GM19099 (cell line): ENCODE measurements around the gene PIK3CA.

Experiments
- POLR2A ChIP-seq: IDR thresholded peaks from 3 replicates; pipeline ENCODE4 v1.6.1; 2011; ENCODE audit warnings: low read depth; ENCODE audit not compliant: insufficient read length; ENCODE audit errors: extremely low read depth

PIK3CA gene

DNA sequence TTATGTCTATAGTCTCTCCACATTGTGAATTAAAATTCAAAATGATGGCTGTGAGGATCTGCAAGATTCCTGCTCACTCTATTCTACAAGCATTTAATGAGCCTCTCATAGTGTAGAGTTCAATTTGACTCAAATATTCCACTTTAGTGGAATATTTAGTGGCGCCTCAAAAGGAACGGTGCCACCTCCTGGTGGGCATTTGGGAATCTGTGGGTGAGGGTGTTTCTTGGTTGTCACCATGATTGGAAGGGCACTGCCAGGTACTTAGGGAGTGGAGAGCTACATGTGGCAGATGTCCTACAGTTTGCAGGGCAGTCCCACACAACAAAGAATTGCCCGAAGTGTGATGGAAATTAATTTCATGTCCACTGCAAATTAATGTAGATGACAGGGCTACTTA is 124.2 kb downstream of the PIK3CA start:
- TF ChIP-seq POLR2A: no peak

DNA sequence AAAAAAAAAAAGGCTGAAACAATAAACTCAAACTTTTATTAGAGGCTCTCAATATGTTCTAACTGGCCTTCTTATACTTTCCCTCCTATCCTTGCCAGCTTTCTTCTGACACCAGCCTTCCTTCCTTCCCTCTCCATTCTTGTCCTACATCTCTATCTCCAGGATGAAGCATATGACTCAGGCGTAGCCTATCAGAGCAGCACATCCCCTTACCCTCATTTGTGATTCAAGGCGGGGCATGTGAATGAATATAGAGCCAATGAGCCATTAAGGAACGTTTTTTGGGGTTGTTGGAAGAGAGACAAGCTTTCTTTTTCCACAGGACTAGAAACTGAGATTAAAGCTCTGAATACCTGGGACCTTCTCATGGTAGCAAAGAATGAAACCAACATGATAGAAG is 127.8 kb downstream of the PIK3CA start:
- TF ChIP-seq POLR2A: no peak

DNA sequence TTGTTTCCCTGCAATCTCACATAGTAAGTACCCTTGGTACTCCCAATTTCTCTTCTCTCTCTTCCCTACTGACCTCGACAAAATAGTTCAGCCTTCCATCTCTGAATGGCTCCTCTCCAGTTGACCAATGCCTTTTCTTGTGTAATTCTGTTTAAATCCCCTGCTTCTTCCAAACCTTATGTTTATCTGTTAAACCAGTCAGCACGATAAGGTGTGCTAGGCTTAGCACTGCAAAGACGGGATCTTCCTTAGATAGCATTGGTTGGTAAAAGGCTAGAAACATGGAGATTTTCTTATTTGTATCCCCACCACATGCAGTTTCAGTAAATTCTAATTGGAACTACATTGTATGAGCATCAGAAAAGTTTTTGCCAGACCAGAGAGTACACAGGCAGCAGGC is 128.6 kb downstream of the PIK3CA start:
- no peak for TF ChIP-seq POLR2A

DNA sequence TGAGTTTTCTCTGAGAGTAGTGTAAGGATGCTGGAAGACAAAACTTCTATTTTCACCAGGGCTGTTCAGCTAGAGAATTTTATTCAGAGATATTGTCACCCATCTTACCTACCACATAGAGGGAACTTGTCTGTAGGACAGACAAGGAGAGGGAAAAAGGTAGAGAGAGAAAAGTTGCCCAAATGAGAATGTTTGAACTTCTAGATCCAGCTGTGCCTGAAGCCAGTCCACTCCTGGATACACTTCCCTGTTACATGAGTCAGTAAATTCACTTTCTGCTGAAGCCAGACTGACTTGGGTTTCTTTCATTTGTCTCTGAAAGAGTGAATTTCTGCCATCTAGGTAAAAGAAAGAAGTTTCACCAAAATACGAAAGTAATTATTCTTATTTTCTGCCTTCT is 130.0 kb downstream of the PIK3CA start:
- no peak for TF ChIP-seq POLR2A

DNA sequence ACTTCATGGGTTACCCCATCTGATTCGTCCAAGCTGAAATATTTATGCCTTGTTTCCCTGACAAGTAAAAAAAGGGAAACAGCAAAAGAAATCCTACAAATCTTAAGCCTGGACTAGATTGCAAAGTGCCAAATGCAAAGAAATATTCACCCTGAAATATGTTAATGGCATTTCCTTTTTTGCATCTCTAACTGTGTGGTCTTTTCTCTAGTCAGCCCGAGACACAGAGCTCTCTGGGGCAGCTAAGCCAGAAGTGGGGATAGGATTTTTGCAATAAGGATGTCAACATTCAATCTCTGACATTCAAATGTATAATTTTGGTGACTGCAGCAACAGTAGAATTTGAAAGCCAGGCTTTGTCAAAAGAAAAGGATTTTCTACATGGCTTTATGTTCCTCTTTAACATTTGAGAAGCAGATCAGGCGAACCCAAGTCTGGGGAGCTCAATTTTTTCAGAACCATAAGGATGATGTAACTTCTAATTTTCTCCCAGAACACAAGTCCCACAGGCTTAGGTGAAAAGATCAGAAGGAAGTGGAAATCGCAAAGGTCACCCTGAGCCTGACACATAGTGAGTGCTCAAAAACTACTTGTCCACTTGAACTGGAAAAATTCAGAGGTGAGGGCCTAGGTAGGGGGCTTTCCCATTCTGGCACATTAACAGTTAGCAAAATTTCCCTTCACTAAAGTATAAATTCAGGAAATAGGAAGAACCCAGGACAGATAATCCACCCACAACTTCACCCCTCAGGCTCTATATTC is 131.0 kb downstream of the PIK3CA start:
- no peak for TF ChIP-seq POLR2A

DNA sequence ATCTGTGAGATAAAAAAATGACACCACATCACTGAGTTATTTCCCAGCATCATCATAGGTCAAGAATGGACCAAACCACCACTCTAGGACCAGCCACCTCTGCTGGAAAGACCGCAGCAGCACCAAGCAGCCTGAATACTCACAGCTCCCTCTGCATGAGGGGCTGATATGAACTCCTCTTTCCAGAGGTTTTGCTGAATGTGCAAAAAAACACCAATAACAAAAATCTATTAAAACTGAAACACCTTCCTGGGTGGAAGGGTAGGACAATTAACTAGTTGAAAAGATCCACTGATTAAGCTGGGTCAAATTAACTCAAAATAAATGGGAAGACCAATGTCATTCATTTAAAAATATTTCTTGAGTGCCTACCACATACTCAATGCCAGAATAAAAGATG is 131.7 kb downstream of the PIK3CA start:
- no peak for TF ChIP-seq POLR2A

DNA sequence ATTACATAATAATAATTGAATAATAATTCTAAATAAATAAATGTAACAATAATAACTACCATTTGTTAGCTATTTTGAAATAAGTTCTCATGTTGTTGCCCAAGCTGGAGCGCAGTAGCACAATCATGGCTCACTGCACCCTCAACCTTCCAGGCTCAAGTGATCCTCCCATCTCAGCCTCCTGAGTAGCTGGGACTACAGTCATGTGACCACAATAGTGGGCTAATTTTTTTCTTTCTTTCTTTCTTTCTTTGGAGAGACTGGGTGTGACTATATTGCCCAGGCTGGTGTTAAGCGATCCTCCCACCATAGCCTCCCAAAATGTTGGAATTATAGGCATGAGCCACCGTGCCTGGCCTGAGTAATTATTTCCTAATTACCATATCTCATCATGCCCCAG is 133.7 kb downstream of the PIK3CA start:
- no peak for TF ChIP-seq POLR2A

DNA sequence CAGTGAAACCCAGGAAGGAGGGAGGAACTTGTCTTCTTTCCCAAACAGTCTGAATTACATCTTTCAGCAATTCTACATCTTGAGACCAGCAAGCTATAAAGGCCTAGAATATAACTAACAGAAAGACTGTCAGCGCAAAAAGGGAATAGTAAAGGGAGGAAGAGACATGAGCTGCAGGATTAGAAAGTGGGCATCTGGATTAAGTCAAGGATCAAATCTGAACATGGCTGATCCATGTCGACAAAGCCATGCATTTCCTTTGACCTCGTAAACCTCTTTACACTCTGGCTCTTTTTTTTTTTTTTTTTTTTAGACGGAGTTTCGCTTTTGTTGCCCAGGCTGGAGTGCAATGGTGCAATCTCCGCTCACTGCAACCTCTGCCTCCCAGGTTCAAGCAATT is 138.2 kb downstream of the PIK3CA start:
- no peak for TF ChIP-seq POLR2A

DNA sequence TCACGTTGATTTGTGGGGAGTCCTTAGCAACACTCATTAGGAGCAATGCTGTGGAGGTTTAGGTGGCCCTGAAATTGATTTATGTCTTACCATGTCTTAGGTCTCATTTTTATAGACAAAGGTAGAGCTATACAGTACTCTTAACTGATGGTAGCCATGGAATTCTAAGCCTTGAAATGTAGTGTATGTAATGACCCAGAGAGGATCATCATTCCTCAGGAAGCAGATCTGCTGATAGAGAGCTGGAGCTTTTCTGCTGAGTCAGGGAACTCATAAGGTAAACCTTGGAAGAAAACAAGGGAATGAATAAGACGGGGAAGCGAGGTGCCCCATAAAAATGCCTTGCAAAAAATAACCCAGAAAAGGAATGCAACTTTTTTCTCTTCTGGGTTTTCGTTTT is 140.7 kb downstream of the PIK3CA start:
- TF ChIP-seq POLR2A: no peak

DNA sequence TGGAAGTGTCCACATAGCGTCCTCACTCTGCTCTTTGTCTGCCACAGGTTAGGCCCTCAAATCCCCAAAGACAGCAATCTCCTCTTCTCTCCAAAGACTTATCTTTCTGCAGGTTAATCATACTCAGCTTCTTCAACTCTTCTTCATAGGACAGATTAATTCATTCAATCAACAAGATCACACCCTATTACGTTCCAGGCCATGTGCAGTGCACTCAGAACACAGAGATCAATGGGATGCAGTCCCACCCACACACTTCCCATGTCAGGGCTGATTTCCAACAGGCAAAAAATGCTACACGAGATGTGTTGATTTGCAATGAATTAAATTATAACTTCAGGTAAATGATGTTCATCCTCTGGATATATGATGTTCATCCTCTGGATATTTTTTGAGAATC is 141.1 kb downstream of the PIK3CA start:
- TF ChIP-seq POLR2A: no peak
